Endodermal cell (in vitro differentiated cells): ENCODE results near the gene SCG3. TPM values are rescaled to one million over a fixed set of nuclear protein-coding genes. Genes with fewer than 3 reads are reported as not detected.
A peak's percentile ranks its signal among the peaks of the same experiment; 100 is the strongest.

Experiments used
- DNase-seq: peaks from one replicate; pipeline ENCODE4 v3.0.0-alpha.2; 2017
- H3K27ac ChIP-seq: 2 replicates; pipeline ENCODE4 v1.5.1; 2013; ENCODE audit warnings: mild to moderate bottlenecking, low read depth, low read length, moderate library complexity
- H3K27me3 ChIP-seq: 2 replicates; pipeline ENCODE4 v1.6.1; 2013; ENCODE audit warnings: mild to moderate bottlenecking, low read length, moderate library complexity; ENCODE audit not compliant: insufficient read depth, control insufficient read depth, poor library complexity, severe bottlenecking
- H3K36me3 ChIP-seq: 2 replicates; pipeline ENCODE4 v1.7.0; 2013; ENCODE audit warnings: mild to moderate bottlenecking, low read length, moderate library complexity; ENCODE audit not compliant: control insufficient read depth, insufficient read depth
- H3K4me1 ChIP-seq: one replicate; pipeline ENCODE4 v1.7.0; 2013; ENCODE audit warnings: low read length; ENCODE audit not compliant: control insufficient read depth, insufficient read depth
- H3K4me3 ChIP-seq: 2 replicates; pipeline ENCODE4 v1.5.1; 2013; ENCODE audit warnings: mild to moderate bottlenecking, low read length, moderate library complexity
- H3K9ac ChIP-seq: 2 replicates; pipeline ENCODE4 v1.6.1; 2013; ENCODE audit warnings: mild to moderate bottlenecking, low read length, moderate library complexity; ENCODE audit not compliant: poor library complexity, severe bottlenecking; ENCODE audit errors: extremely low read depth
- H3K9me3 ChIP-seq: 2 replicates; pipeline ENCODE4 v1.6.1; 2013; ENCODE audit warnings: mild to moderate bottlenecking, low read length, moderate library complexity; ENCODE audit not compliant: control insufficient read depth
- H3K27ac Mint-ChIP-seq: 2 replicates; pipeline ENCODE4 v1.8.0; 2020; ENCODE audit warnings: mixed read lengths
- H3K27me3 Mint-ChIP-seq: 2 replicates; pipeline ENCODE4 v1.8.0; 2021; ENCODE audit warnings: mild to moderate bottlenecking, mixed read lengths; ENCODE audit not compliant: insufficient read depth
- H3K36me3 Mint-ChIP-seq: 2 replicates; pipeline ENCODE4 v1.8.0; 2020; ENCODE audit warnings: low read depth, mixed read lengths
- H3K4me1 Mint-ChIP-seq: 2 replicates; pipeline ENCODE4 v1.8.0; 2020; ENCODE audit warnings: mixed read lengths
- H3K4me3 Mint-ChIP-seq: 2 replicates; pipeline ENCODE4 v1.8.0; 2020; ENCODE audit warnings: mild to moderate bottlenecking, moderate library complexity, mixed read lengths
- H3K9me3 Mint-ChIP-seq: 2 replicates; pipeline ENCODE4 v1.8.0; 2020; ENCODE audit warnings: mild to moderate bottlenecking, mixed read lengths
- CTCF ChIP-seq: fragments of 200-600 bp; sonication (generic); conservative IDR thresholded peaks from 2 replicates; pipeline ENCODE4 v1.5.0; 2021; ENCODE audit warnings: antibody characterized with exemption, mild to moderate bottlenecking
- WGBS, 2 experiments: methylation state at CpG; one replicate each; pipeline versions ENCODE4 v1.1.5 to v1.1.7; 2013; ENCODE audit warnings: missing lambda C conversion rate in 2 of 2, mixed read lengths in 1 of 2; ENCODE audit not compliant: insufficient coverage in 1 of 2, insufficient read length in 1 of 2; 5-methylcytosine and 5-hydroxymethylcytosine counted together
- total RNA-seq, 2 donors: library from RNA; stranded (reverse); fragmentation: NEBNext Ultra II Directional in 1 of 2; extraction: Animal tissue kit (Norgen Biotek cat#: 25700) in 1 of 2; gene quantifications; 2 replicates in 1 of 2; 3 replicates in 1 of 2; pipeline ENCODE4 v1.2.1, GENCODE V29; 2021

SCG3 gene
- total RNA-seq, 2 donors from 2014 or later, result 10.0 to 18.3 TPM

GRCh38 chr15:51720201-51720995 is 39.1 kb downstream of the SCG3 start:
- H3K4me1 Mint-ChIP-seq, result peaks cover 13% of the 10 kb centered on the region
- H3K36me3 ChIP-seq, result no peaks in the 10 kb centered on the region
- H3K36me3 Mint-ChIP-seq, result peaks cover 2% of the 10 kb centered on the region
- H3K9me3 Mint-ChIP-seq, result no peaks in the 10 kb centered on the region
- DNase-seq, result no peak
- H3K9me3 ChIP-seq, result no peaks in the 10 kb centered on the region
- H3K27me3 Mint-ChIP-seq, result no peaks in the 10 kb centered on the region
- 77 to 92% methylated on average over 3 to 7 of the region's 8 CpGs for WGBS, 2 experiments
- no peaks in the 10 kb centered on the region for H3K27me3 ChIP-seq
- H3K4me3 ChIP-seq, result no peak overlapping the region
- H3K4me3 Mint-ChIP-seq, result no peak overlapping the region
- no peak overlapping the region for H3K9ac ChIP-seq
- H3K4me1 ChIP-seq, result no peaks in the 10 kb centered on the region
- H3K27ac ChIP-seq, result no peak overlapping the region
- peak overlapping the region; percentile 56 for H3K27ac Mint-ChIP-seq
- TF ChIP-seq CTCF, result no peak

DNA sequence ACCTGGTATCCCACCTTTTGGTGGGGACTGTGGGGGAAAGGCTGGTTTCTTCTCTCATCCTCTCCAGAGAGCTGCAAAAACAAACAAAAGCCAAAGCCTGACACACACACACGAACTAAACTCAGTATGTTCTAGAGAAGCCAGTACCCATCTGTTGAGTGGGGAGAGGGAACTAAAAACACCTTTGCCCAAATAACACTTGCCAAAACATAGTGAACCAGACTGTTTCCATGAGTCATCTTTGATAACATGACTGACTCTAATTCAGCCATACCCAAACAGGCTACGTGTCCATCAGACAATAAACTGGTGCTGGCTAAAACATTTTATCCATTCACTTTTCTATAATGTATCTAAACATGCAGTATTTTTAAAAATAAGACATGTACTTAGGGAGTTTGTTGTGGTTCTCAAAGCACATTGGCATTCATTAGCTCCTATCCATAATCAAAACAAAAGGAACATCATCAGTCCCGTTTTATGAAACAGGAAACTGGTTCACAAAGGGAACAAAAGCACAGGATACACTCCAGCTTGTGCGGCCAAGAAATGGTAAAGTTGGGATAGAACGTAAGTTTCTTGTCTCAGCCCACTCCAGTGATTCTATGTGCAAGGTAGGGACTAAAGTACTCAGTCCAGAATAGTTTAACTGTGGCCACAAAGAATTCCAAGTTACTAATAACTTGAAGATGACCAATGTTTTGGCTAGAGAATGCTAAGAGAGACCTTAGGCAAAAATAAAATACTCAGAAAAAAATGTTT is 40.1 kb downstream of the SCG3 start:
- WGBS, 2 experiments, result 85 to 89% methylated on average over 3 to 5 of the region's 5 CpGs

GRCh38 chr15:51724199-51724598 is 42.9 kb downstream of the SCG3 start:
- H3K27ac ChIP-seq, result no peak overlapping the region
- peaks cover 2% of the 10 kb centered on the region for H3K36me3 Mint-ChIP-seq
- peaks cover 17% of the 10 kb centered on the region for H3K4me1 Mint-ChIP-seq

More for the DNA sequence above, 40.1 kb downstream of the SCG3 start:
- H3K9me3 Mint-ChIP-seq, result no peaks in the 10 kb centered on the region
- no peaks in the 10 kb centered on the region for H3K27me3 Mint-ChIP-seq
- no peak for TF ChIP-seq CTCF
- peaks cover 2% of the 10 kb centered on the region for H3K4me1 ChIP-seq
- no peak overlapping the region for H3K4me3 ChIP-seq
- H3K27me3 ChIP-seq, result no peaks in the 10 kb centered on the region
- no peak overlapping the region for H3K9ac ChIP-seq
- H3K36me3 ChIP-seq, result no peaks in the 10 kb centered on the region
- H3K4me3 Mint-ChIP-seq, result no peak overlapping the region
- H3K9me3 ChIP-seq, result no peaks in the 10 kb centered on the region
- peaks cover 17% of the 10 kb centered on the region for H3K4me1 Mint-ChIP-seq
- no peak overlapping the region for H3K27ac ChIP-seq
- no peak overlapping the region for H3K27ac Mint-ChIP-seq
- H3K36me3 Mint-ChIP-seq, result peaks cover 2% of the 10 kb centered on the region
- DNase-seq, result no peak

More at GRCh38 chr15:51724199-51724598, 42.9 kb downstream of the SCG3 start:
- Mint-ChIP-seq H3K27ac (no peak overlapping the region), H3K9me3 (no peaks in the 10 kb centered on the region), H3K27me3 (no peaks in the 10 kb centered on the region), H3K4me3 (no peak overlapping the region)
- Histone ChIP-seq H3K36me3 (no peaks in the 10 kb centered on the region), H3K4me1 (peaks cover 4% of the 10 kb centered on the region), H3K27me3 (no peaks in the 10 kb centered on the region), H3K9ac (no peak overlapping the region), H3K9me3 (no peaks in the 10 kb centered on the region), H3K4me3 (no peak overlapping the region)
- TF ChIP-seq CTCF, result no peak
- no peak for DNase-seq
- WGBS, 2 experiments, result 90% methylated on average over 2 of the region's 2 CpGs; no CpG with 5 or more reads in 1 of the 2 experiments
